Urinary bladder (tissue), 4 donors: ENCODE results near the gene CAMK1D. TPM values are rescaled to one million over a fixed set of nuclear protein-coding genes. Genes with fewer than 3 reads are reported as not detected.

Experiments
- DNase-seq: peaks from one replicate; pipeline ENCODE4 v3.0.0-alpha.2; 2015; ENCODE audit errors: extremely low spot score
- H3K27ac ChIP-seq: one replicate; pipeline ENCODE4 v1.5.1; 2013; ENCODE audit warnings: low read depth, mild to moderate bottlenecking, moderate library complexity
- H3K36me3 ChIP-seq: one replicate; pipeline ENCODE4 v1.6.1; 2013; ENCODE audit warnings: mild to moderate bottlenecking, moderate library complexity; ENCODE audit not compliant: insufficient read depth
- H3K4me1 ChIP-seq: one replicate; pipeline ENCODE4 v1.6.1; 2013; ENCODE audit warnings: mild to moderate bottlenecking, moderate library complexity; ENCODE audit not compliant: insufficient read depth
- H3K4me3 ChIP-seq: one replicate; pipeline ENCODE4 v1.5.1; 2013; ENCODE audit warnings: low read depth, low read length
- WGBS: extraction: QIAGEN DNeasy Blood & Tissue Kit; methylation state at CpG from one replicate; pipeline ENCODE4 v1.1.7; 2013; 5-methylcytosine and 5-hydroxymethylcytosine counted together
- polyA plus RNA-seq: library from polyadenylated mRNA; stranded (reverse); fragments of 200-250 nt; gene quantifications from one replicate; pipeline ENCODE4 v1.2.3, GENCODE V29; 2013
- total RNA-seq: library from RNA; depleted of rRNA; stranded (reverse); fragments of >200 nt; gene quantifications from one replicate; pipeline ENCODE4 v1.2.3, GENCODE V29; 2014
- donor health status: healthy with polysubstance abuse.
- donor health status: healthy.

The CAMK1D gene
- total and polyA plus RNA-seq, 2 donors, result 5.6 to 7.6 TPM

DNA sequence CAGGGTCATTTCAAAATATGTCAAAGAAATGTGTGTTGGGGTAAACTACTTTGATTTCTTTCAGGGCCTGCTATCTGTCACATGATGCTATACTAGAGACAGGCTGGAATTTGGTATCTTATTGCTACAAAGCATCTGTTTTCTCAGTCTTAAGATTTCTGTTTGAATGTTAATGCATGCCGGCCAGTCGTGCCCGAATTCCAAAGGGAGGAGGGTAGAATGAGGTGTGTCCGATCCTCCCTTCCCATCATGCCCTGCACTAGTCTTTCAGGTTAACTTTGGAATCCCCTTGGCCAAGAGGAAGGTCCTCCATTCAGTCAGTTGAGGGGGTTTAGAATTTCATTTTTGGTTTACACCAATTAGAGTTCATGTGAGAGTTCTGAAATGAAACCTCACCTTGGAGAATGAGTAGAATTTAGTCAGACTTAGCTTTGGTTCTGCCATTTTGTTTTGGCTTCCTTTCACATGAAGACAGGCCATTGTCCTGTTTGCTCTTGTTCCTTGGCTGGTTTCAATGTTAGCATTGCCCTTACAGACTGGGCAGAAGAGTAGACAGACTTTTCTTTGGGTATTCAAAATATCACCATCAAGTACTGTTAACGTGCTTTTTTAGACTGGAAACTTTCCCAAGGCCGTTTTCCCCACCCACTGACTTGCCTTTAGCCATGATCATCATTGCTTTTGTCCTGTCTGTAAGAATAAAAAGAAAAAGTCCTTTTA lies 95.8 kb downstream of the CAMK1D start:
- H3K4me1 ChIP-seq, result peaks cover 2% of the 10 kb centered on the region
- H3K36me3 ChIP-seq, result no peaks in the 10 kb centered on the region
- H3K4me3 ChIP-seq, result no peak overlapping the region
- DNase-seq, result no peak
- no peak overlapping the region for H3K27ac ChIP-seq
- WGBS, result 61% methylated on average over 6 of the region's 6 CpGs

DNA sequence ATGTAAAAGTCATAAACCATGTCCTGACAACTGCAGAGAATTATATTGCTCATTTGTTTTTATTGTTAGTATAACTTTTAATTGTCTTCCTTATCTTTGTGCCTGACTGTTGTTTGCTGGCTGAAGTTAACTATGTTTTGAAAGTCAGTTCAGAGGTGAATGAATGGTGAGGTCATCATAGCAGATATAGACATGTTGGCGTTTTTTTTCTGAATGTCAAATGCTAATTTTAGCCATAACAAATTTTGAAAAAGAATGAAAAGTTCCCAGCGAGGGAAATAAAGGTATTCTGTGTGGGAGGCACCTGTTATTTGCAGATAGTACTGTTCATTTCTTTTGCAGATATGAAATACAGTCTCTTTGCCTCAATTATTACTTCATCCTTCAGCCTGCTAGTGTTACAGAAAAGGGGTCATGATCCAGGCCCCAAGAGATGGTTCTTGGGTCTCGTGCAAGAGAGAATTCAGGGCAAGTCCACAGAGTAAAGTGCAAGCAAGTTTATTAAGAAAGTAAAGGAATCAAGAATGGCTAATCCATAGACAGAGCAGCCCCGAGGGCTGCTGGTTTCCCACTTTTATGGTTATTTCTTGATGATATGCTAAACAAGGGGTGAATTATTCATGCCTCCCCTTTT lies 96.5 kb downstream of the CAMK1D start:
- 64% methylated on average over 4 of the region's 4 CpGs for WGBS
- no peak overlapping the region for H3K27ac ChIP-seq
- H3K4me1 ChIP-seq, result peaks cover 2% of the 10 kb centered on the region
- DNase-seq, result no peak
- H3K4me3 ChIP-seq, result no peak overlapping the region
- no peaks in the 10 kb centered on the region for H3K36me3 ChIP-seq

DNA sequence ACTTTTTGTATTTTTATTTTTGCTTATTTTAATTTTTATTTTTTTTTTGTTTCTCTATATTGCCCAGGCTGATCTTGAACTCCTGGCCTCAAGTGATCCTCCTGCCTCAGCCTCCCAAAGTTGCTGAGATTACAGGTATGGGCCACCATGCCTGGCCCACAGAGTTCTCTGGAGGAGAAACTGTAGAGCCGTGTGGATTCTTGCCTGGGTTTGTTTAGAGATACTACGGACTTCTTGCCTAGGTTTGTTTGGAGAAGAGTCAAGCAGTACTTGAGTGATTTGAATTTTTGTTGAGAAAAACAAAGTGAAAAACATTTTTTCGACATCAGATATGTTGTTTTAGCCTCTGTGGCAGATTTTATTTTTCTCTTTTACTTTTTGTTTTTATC lies 99.0 kb downstream of the CAMK1D start:
- no peak overlapping the region for H3K27ac ChIP-seq
- no peak overlapping the region for H3K4me3 ChIP-seq
- no peak for DNase-seq
- WGBS, result 54% methylated on average over 3 of the region's 3 CpGs
- no peaks in the 10 kb centered on the region for H3K36me3 ChIP-seq
- peaks cover 2% of the 10 kb centered on the region for H3K4me1 ChIP-seq

DNA sequence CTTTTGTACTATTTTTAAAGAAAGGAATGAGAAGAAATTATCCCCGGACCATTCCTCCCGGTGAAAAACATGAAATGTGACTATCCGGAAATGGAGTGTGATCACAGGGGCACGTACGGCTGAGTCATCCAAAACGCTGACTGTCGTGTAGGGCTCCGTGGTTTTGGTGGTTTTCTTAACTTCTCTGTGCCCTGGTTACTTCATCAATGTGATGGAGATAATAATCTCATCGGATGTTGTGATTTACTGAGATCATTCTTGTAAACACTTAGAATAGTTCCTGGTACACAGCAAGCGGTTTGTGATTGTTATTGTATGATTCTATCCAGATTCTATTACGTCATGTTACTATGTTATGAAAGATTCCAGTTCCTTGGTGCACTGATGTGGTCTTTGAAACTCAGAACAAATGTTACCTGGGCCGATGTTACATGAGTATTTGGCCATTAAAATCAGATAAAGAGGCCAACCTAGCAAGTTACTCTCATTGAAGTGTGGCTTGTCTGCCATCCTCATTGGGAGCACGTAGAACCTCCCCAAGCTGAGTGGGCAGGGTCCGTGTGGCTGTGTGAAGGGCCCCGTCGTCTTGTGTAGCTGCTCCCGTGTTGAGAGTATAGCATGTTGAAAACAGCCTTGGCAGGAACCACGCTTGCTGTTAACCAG lies 99.5 kb downstream of the CAMK1D start:
- no peak for DNase-seq
- WGBS, result 62% methylated on average over 18 of the region's 18 CpGs

DNA sequence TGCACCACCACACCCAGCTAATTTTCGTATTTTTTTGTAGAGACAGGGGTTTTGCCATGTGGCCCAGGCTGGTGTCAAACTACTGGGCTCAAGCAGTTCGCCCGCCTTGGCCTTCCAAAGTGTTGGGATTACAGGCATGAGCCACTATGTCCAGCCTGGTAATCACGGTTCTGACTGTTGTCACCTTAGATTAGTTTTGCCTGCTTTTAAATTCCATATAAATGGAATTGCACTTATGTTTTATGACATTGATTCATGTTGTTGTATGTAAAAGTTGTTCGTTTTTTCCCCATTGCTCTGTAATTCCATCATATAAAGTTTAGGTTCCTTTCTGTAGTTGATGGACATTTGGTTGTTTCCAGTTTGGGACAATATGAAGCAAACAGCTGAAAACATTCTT lies 106.0 kb downstream of the CAMK1D start:
- no peaks in the 10 kb centered on the region for H3K36me3 ChIP-seq
- H3K27ac ChIP-seq, result no peak overlapping the region
- 87% methylated on average over 5 of the region's 5 CpGs for WGBS
- no peak for DNase-seq
- no peak overlapping the region for H3K4me3 ChIP-seq
- H3K4me1 ChIP-seq, result no peaks in the 10 kb centered on the region

More for the DNA sequence above, 99.5 kb downstream of the CAMK1D start:
- H3K4me1 ChIP-seq, result peaks cover 2% of the 10 kb centered on the region
- no peak overlapping the region for H3K4me3 ChIP-seq
- H3K27ac ChIP-seq, result peak overlapping the region; percentile 28
- no peaks in the 10 kb centered on the region for H3K36me3 ChIP-seq

DNA sequence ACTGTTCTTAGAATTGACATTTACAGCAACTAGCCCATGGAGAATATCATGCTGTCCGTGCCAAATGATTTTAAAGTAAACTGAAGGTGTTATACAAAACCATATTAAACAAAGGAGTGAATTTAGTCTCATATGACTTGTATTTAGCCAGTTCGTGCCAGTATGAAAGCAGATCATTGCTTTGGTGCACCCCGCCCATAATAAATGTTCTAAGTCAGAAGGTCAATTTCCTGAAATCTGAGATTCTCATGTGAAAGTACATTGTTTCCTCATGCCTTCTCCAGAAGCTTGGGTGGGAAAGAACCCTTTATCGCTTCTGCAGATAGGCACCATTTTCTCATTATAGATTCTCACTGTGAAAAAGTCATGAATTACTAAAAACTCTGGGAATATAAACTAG lies 106.4 kb downstream of the CAMK1D start:
- no peak overlapping the region for H3K27ac ChIP-seq
- H3K4me3 ChIP-seq, result no peak overlapping the region
- no peaks in the 10 kb centered on the region for H3K4me1 ChIP-seq
- 48% methylated on average over 4 of the region's 4 CpGs for WGBS
- DNase-seq, result no peak
- no peaks in the 10 kb centered on the region for H3K36me3 ChIP-seq

DNA sequence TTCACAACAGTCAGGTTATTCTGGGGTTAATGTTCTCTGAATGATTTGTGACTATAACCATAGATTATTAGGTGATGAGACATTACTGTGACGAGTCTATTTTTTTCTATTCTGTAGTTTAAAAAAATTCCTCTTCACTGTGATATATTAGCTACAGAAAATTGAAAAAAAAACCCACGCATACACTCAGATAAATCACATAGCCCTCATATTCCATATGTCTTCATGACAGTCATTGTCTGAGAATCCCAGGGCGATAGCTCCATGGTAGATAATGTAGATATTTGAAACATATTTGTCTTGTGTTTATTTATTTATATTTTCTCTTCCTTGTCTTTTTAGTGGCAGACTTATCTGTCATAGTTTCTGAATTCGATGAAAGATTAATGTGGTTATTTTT lies 110.0 kb downstream of the CAMK1D start:
- no peaks in the 10 kb centered on the region for H3K4me1 ChIP-seq
- WGBS, result 59% methylated on average over 4 of the region's 4 CpGs
- H3K27ac ChIP-seq, result no peak overlapping the region
- no peak overlapping the region for H3K4me3 ChIP-seq
- no peak for DNase-seq
- no peaks in the 10 kb centered on the region for H3K36me3 ChIP-seq

DNA sequence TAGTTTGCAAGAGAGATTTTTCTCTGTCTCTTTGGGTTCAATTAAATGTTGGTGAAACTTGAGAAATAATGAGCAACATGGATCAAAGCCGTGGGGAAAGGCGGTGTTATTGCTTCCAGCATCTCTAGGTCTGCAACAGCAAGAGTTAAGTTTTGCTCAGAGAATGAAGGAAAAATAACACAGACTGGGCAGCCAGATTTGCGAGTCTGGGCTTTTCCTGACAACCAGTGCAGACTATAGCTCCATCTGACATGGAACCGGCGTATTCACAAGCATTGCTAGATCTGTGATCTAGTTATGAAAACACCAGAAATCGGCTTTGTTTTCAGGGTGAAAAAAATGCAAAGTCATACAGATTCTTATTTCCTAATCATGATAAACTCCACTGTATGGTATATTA lies 110.4 kb downstream of the CAMK1D start:
- Histone ChIP-seq H3K27ac (no peak overlapping the region), H3K4me3 (no peak overlapping the region), H3K36me3 (no peaks in the 10 kb centered on the region), H3K4me1 (no peaks in the 10 kb centered on the region)
- DNase-seq, result no peak
- WGBS, result 42% methylated on average over 6 of the region's 6 CpGs

DNA sequence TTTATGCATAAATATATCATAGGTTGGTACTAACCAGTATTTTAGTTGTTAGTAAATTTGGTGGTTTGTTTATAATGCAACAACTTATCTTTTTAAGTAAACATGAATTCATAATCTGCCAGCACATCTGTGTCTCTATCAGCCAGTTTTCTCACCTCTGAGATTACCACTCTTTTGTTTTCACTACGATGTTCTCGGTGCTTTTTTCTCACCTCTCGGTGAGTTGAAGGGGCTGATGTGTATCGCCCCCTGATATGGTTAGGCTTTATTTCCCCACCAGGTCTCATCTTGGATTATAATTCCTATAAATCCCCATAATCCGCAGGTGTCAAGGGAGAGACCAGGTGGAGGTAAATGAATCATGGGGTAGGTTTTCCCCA lies 114.1 kb downstream of the CAMK1D start:
- Histone ChIP-seq H3K4me3 (no peak overlapping the region), H3K4me1 (no peaks in the 10 kb centered on the region), H3K27ac (no peak overlapping the region), H3K36me3 (no peaks in the 10 kb centered on the region)
- WGBS, result 89% methylated on average over 5 of the region's 5 CpGs
- DNase-seq, result no peak

DNA sequence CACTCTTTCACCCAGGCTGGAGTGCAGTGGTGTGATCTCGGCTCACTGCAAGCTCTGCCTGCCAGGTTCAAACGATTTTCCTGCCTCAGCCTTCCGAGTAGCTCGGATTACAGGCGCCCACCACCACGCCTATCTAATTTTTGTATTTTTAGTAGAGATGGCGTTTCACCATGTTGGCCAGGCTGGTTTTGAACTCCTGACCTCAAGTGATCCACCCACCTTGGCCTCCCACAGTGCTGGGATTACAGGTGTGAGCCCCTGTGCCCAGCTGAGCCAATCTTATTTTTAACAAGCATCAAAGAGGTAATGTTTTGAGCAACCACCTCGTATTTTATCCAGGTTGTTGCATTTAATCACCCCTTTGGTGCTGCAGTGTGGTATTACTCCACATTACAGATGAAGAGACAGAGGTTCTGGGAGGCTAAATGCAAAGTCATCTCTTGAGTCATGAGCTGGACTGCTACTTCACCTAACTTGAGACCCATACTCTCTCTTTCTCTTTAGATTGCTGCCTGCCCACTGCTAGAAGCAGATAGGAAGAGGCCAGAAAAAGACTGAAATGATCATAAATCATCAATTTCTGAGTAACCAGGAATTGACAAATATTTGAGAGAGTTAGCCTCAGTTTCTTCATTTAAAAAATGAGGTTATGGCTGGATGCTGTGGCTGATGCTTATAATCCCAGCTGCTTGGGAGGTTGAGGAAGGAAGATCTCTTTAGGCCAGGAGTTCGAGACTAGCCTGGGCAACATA lies 116.2 kb downstream of the CAMK1D start:
- DNase-seq, result no peak
- no peaks in the 10 kb centered on the region for H3K36me3 ChIP-seq
- 87% methylated on average over 9 of the region's 9 CpGs for WGBS
- no peaks in the 10 kb centered on the region for H3K4me1 ChIP-seq
- no peak overlapping the region for H3K4me3 ChIP-seq
- H3K27ac ChIP-seq, result no peak overlapping the region

DNA sequence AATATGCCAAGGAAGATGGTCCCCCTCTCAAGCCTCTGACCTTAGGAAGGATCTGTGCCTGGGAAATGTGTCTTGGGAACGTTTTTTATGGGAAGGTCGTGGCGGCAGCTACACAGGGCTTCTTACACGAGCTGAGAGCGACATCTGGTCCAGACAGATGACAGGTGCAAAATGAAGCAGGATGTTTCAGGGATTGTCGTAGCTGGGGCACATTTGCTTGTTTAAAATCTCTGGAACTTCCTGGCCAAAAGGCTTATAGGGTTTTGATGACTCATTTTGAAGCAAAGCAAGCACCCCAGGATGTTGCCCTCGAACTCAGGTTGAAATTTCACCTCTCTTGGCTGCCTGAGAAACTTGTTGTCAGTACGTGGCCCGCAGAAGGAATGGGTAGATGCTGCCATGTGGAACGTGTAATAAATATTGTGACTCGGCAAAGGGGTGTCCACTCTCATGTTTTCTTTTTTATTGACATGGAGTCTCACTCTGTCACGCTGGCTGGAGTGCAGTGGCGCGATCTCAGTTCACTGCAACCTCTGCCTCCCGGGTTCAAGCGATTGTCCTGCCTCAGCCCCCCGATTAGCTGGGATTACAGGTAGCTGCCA lies 117.5 kb downstream of the CAMK1D start:
- no peaks in the 10 kb centered on the region for H3K36me3 ChIP-seq
- H3K27ac ChIP-seq, result no peak overlapping the region
- no peak overlapping the region for H3K4me3 ChIP-seq
- 62% methylated on average over 17 of the region's 17 CpGs for WGBS
- no peak for DNase-seq
- H3K4me1 ChIP-seq, result no peaks in the 10 kb centered on the region

DNA sequence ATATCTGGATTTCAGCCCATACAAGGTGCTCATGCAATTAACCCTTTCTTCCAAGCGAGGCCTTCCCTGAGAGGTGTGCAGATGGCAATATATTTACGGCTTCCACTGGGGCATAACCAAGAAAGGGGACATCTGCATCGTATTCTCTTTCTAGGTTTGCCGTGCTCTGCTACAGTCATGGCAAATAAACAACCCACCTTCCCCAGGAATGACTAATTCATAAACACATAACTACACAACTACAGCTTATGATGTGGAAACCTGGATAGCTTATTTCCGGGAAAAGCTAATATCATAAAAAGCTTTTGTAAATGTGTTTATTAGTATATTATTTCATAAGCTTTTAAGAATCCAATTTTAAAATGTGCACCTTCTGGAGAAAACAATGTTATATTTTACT lies 120.0 kb downstream of the CAMK1D start:
- H3K27ac ChIP-seq, result no peak overlapping the region
- no peaks in the 10 kb centered on the region for H3K36me3 ChIP-seq
- WGBS, result 85% methylated on average over 5 of the region's 5 CpGs
- H3K4me3 ChIP-seq, result no peak overlapping the region
- no peaks in the 10 kb centered on the region for H3K4me1 ChIP-seq
- no peak for DNase-seq

DNA sequence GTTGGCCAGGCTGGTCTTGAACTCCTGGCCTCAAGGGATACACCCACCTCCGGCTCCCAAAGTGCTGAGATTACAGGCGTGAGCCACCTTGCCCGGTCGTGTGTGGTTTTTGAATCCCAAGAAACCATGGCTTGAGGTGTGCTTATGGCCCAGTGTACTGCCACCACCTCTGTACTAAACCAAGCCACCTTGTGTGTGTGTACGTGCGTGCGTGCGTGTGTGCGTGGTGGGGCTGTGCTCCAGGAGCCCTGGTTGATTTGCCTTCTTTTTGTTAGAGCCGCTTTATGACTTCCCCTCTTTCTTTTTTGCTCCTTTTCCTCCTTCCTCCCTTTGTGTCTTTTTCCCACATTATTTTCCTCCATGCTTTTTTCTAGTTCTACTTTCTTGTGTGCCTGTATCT lies 121.4 kb downstream of the CAMK1D start:
- H3K4me1 ChIP-seq, result no peaks in the 10 kb centered on the region
- 95% methylated on average over 10 of the region's 10 CpGs for WGBS

More for the DNA sequence above, 121.4 kb downstream of the CAMK1D start:
- no peak for DNase-seq
- no peaks in the 10 kb centered on the region for H3K36me3 ChIP-seq
- no peak overlapping the region for H3K4me3 ChIP-seq
- H3K27ac ChIP-seq, result no peak overlapping the region
